Measurements from ENCODE around the gene SIK3.
"Not testable (repeated sequence)": the region's sequence is repeated elsewhere in the genome, so short reads cannot be mapped to it uniquely, and the experiment has no call there.

The SIK3 gene

GRCh38 chr11:116825854-116826750 lies 272.1 kb downstream of the SIK3 start:
- no peak for DNase-seq (ENCODE audit: low read depth)

DNA sequence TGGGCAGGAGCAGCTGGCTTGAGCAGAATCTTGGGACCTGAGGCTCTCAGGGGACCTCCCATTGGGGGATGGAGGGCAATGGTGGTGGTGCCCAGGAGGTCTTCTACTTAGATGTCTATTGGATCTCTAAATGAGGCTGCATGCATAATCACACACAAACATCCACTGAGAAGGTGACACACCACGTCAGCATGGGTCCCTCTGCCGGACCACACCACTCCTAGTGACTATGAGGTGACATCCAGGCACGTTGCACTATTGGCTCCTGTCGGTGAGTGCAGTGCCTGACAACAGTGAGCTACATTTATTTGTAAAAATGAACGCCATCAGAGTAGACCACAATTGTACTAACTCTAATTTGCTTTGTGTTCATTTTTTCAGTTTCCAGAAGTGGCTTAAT lies 272.8 kb downstream of the SIK3 start:
- no peak for DNase-seq (ENCODE audit: low read depth)

GRCh38 chr11:116823031-116823843 lies 275.0 kb downstream of the SIK3 start, which contains the start of gene APOA4:
Gene APOA4 (minus strand): TSS chr11:116823304. CDS start chr11:116823191, 113 bp downstream.
- DNase-seq (ENCODE audit: low read depth): no peak

DNA sequence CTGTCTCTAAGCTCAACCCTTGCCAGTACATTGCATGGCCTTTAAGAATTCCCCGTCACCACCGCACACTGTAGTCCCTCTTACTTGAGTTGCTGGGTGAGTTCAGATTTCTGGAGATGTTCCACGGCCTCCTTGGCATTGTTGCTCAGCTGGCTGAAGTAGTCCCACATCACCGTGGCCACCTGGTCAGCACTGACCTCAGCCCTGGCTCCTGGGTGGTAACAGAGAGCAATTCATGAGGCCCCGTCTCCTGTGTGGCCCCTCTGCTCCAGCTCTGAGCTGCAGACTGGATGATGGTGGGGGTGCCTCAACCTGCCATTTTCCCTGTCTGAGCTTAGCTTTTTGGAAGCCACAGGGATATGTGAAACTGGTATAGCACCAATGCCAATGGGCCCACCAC lies 275.7 kb downstream of the SIK3 start:
- no peak for DNase-seq (ENCODE audit: low read depth)

DNA sequence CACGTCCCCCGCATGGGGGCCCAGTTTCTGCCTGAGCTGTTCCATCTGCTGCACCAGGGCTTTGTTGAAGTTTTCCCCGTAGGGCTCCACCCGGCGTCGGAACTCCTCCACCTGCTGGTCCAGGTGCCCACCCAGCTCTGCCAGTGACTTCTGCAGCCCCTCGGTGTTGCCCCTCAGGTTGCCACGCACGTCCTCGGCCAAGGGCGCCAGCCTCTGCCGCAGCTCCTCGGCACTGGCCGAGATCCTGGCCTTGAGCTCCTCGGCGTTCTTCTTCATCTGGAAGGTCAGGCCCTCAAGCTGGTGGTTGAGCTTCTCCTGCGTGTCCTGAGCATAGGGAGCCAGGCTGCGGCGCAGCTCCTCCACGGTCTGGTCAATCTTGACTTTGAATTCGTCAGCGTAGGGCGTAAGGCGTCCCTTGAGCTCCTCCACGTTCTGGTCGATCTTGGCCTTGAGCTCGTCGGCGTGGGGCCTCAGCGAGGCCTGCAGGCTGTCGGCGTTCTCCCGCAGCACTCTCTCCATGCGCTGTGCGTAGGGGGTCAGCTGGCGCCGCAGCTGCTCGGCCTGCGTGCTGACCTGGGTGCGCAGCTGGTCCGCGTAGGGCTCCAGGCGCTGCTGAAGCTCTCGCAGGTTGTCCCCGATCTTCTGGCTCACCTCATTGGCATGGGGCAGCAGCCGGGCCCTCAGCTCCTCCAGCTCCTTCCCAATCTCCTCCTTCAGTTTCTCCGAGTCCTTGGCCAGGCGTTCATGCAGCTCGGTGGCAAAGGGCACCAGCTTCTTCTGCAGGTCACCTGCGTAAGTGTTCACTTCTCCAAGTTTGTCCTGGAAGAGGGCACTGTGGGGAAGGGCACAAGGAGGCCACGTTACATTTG lies 276.9 kb downstream of the SIK3 start:
- no peak for DNase-seq (ENCODE audit: low read depth)

DNA sequence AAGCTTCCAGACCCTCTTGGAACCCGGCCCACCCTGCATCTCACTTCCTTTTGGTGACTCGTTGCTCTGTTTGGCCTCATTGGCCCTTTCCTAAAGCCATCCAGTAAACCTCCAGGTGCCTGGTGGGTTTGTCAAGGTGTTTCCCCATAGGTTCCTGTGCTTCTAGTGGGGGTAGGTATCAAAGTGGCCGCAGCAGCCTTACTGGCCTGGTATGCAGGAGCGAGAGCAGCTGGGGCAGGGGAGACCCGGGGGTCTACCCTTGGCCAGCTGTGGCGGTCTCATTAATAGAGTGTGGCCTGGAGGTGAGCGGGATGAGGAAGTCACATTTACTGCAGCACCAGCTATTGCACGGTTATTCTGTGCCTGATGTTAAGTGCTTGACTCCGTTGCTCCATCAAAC lies 279.2 kb downstream of the SIK3 start:
- no peak for DNase-seq (ENCODE audit: low read depth)

- no peak for DNase-seq (ENCODE audit: low read depth)
Observed at GRCh38 chr11:116814502-116814901, 283.7 kb downstream of the SIK3 start.

DNA sequence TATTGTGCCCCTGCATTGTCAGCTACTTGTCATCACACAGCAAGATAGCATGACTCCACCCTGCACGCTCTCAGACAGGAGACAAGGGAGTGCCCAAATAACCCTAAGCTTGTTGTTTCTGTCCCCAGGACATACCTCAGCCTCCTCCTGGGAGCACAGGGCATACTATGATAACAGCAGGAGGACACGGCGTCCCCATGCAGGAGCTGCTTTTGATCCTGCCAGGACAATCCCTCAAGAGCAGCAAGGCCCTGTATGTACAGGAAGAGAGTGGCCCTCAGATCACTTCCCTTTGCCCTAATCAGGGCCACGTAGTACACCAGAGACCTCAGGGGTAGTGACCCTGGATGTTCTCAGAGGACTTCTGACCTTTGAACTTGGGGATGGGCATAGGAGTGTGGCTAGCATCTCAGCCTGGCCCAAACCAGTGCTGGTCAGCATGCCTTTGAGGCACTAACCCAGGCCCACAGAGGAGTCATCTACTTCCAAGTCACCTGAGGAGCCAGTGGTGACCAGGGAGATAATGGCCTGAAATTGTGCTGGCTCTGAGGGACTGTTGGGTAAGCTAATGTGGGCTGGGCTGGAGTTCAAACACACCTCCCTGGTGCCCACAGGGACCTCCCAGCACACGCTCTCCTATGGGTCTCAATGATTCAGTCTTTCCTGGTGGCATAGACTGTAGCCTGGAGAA lies 284.3 kb downstream of the SIK3 start:
- DNase-seq (ENCODE audit: low read depth): no peak

- no peak for DNase-seq (ENCODE audit: low read depth)
Observed at GRCh38 chr11:116813170-116813569, 285.1 kb downstream of the SIK3 start.

- DNase-seq (ENCODE audit: low read depth): no peak
Observed at GRCh38 chr11:116812109-116812508, 286.1 kb downstream of the SIK3 start.

DNA sequence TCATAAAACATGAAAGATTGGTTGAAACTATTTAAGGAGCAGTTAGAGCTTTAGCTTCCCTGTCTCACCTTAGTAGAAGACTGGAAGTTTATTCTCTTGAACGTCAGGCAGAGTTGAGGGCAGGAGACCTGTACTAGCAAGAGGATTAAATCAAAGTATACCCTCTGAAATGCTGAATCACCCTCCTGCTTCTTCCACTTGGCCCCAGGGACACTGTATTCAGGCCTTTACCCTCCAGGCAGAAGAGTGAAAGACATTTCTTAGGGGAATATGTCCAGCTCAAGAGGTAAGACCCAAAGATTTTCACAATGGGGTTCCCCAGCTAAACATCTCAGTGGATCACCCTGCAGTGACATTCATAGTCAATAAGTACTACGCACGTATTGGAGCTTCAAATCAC lies 287.0 kb downstream of the SIK3 start:
- no peak for DNase-seq (ENCODE audit: low read depth)

DNA sequence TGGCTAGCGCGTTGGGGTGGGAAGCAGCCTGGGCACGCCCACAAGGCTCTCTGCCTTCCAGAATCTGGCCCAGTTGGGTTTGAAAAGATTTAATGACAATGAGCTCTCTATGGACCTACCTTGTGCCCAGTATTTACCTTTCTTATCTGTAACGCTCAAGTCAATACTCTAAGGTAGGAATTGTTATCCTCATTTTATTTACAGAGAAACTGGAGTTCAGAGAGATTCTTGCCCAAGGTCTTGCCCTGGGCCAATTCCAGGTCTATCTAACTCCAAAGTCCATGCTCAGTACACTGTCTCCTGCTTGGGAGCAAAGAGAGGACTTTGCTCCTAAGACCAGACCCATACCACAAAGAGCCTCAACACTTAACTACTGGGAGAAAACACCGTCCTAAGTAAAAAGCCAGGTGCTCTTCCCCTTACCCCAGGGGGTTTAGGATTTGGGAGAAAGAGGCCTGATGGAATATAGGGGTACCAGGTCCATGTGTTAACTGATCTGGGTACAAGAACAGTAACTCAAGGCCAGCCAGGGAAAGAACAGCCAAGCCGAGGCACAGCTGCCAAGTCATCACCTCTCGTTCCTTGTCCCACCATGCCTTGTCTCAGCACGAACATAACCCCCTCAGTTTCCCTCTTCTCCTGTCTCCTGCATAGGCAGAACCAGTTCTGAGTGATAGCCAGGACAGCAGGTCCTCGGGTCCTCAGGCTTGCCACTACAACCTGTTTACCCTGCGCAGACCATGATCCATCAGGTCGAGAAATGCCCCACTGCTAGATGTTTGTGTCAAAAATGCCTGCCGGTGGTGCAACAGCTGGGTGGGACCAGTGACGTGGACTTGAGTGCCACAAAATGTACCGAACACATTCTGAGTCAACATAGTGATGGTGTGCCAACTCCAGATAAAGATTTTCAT lies 289.7 kb downstream of the SIK3 start:
- no peak for DNase-seq (ENCODE audit: low read depth)

GRCh38 chr11:116807601-116808261 lies 290.5 kb downstream of the SIK3 start:
- DNase-seq (ENCODE audit: low read depth): no peak

DNA sequence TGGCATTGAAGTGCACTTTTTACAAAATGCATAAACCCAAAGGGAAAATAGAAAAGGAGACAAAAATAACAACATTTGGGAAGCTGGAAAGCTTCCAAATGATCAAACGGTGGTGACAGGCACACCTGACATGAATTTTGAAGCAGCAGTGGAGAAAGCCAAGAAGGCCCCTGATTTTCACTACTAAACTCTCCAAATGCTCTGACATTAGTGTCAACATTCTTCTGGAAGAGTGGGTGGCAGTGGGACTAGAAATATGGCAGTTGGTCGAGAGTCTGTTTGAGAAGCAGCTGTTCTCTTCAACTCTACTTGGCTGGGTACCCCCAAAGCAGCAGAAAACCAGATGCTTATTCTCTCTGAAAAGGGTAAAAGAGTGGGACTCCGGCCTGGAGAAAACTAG lies 294.2 kb downstream of the SIK3 start:
- no peak for DNase-seq (ENCODE audit: low read depth)

DNA sequence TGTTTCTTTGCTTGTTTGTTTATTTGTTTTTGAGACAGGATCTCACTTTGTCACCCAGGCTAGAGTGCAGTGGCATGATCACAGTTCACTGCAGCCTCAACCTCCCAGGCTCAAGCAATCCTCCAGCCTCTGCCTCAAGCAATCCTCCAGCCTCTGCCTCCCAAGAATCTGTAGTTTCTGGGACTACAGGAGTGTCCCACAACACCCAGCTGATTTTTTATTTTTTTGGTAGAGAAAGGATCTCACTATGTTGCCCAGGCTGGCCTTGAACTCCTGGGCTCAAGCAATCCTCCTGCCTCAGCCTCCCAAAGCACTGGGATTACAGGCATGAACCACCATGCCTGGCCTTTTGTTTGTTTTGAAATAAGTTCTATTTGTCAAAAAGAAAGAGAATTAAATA lies 296.6 kb downstream of the SIK3 start:
- not testable (repeated sequence) for DNase-seq (ENCODE audit: low read depth)

DNA sequence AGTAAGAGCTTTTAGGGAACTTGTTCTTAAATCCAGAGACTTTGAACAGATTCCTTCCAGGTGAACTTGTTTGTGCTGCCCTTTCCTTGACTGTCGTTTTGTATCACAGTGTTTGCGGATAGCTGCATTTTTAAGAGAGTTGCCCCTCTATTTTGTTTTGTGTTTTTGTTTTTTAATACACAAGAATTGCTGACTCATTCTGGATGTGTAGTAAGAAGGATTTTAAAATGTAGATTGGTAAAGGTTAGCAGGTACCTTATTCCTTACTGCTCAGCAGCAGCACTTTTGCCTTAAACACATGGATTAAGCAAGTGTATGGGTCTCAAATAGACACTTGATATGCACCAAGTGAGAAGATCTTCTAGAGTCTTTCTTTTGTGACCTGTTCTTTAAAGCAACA lies 297.6 kb downstream of the SIK3 start:
- DNase-seq (ENCODE audit: low read depth): no peak

- no peak for DNase-seq (ENCODE audit: low read depth)
Observed at GRCh38 chr11:116798368-116798767, 299.9 kb downstream of the SIK3 start.

- no peak for DNase-seq (ENCODE audit: low read depth)
Observed at GRCh38 chr11:116797816-116798215, 300.4 kb downstream of the SIK3 start.

GRCh38 chr11:116796548-116796947 lies 301.7 kb downstream of the SIK3 start:
- no peak for DNase-seq (ENCODE audit: low read depth)

GRCh38 chr11:116794851-116795250 lies 303.4 kb downstream of the SIK3 start:
- DNase-seq (ENCODE audit: low read depth): no peak

Measured in GM04503 (cell line).